ENCODE measurements around the gene CTNNA3.

Gene CTNNA3

GRCh38 chr10:66252986-66253385 lies 1443.0 kb downstream of the CTNNA3 start:
- no peaks in the 10 kb centered on the region for H3K36me3 ChIP-seq (ENCODE audit: control insufficient read depth in 1 of 2, insufficient read depth in 2 of 2, low read length in 2 of 2)
- H3K4me1 ChIP-seq (ENCODE audit: control insufficient read depth in 1 of 2, insufficient read depth in 2 of 2, low read length in 2 of 2), result no peaks in the 10 kb centered on the region
- H3K27ac ChIP-seq (ENCODE audit: low read depth, low read length), result no peak overlapping the region
- H3K9me3 ChIP-seq (ENCODE audit: control insufficient read depth in 1 of 2, low read length in 2 of 2), result no peaks in the 10 kb centered on the region
- no peaks in the 10 kb centered on the region for H3K27me3 ChIP-seq (ENCODE audit: control insufficient read depth in 1 of 2, insufficient read depth in 2 of 2, low read length in 2 of 2)
- H3K4me3 ChIP-seq (ENCODE audit: low read depth in 1 of 2, low read length in 2 of 2), result no peak overlapping the region
- no peak overlapping the region for H3K9ac ChIP-seq (ENCODE audit: low read depth in 1 of 2, low read length in 2 of 2)

- no peak overlapping the region for H3K9ac ChIP-seq (ENCODE audit: low read depth in 1 of 2, low read length in 2 of 2)
- H3K36me3 ChIP-seq (ENCODE audit: control insufficient read depth in 1 of 2, insufficient read depth in 2 of 2, low read length in 2 of 2), result no peaks in the 10 kb centered on the region
- H3K27ac ChIP-seq (ENCODE audit: low read depth, low read length), result no peak overlapping the region
- no peaks in the 10 kb centered on the region for H3K4me1 ChIP-seq (ENCODE audit: control insufficient read depth in 1 of 2, insufficient read depth in 2 of 2, low read length in 2 of 2)
- H3K9me3 ChIP-seq (ENCODE audit: control insufficient read depth in 1 of 2, low read length in 2 of 2), result no peaks in the 10 kb centered on the region
- H3K4me3 ChIP-seq (ENCODE audit: low read depth in 1 of 2, low read length in 2 of 2), result no peak overlapping the region
- no peaks in the 10 kb centered on the region for H3K27me3 ChIP-seq (ENCODE audit: control insufficient read depth in 1 of 2, insufficient read depth in 2 of 2, low read length in 2 of 2)
Observed at GRCh38 chr10:66246177-66246576, 1449.8 kb downstream of the CTNNA3 start.

GRCh38 chr10:66244953-66245352 lies 1451.0 kb downstream of the CTNNA3 start:
- Histone ChIP-seq H3K27me3 (ENCODE audit: control insufficient read depth in 1 of 2, insufficient read depth in 2 of 2, low read length in 2 of 2) (no peaks in the 10 kb centered on the region), H3K4me3 (ENCODE audit: low read depth in 1 of 2, low read length in 2 of 2) (no peak overlapping the region), H3K9ac (ENCODE audit: low read depth in 1 of 2, low read length in 2 of 2) (no peak overlapping the region), H3K4me1 (ENCODE audit: control insufficient read depth in 1 of 2, insufficient read depth in 2 of 2, low read length in 2 of 2) (no peaks in the 10 kb centered on the region), H3K36me3 (ENCODE audit: control insufficient read depth in 1 of 2, insufficient read depth in 2 of 2, low read length in 2 of 2) (no peaks in the 10 kb centered on the region), H3K9me3 (ENCODE audit: control insufficient read depth in 1 of 2, low read length in 2 of 2) (no peaks in the 10 kb centered on the region), H3K27ac (ENCODE audit: low read depth, low read length) (no peak overlapping the region)

- Histone ChIP-seq H3K27me3 (ENCODE audit: control insufficient read depth in 1 of 2, insufficient read depth in 2 of 2, low read length in 2 of 2) (no peaks in the 10 kb centered on the region), H3K4me1 (ENCODE audit: control insufficient read depth in 1 of 2, insufficient read depth in 2 of 2, low read length in 2 of 2) (no peaks in the 10 kb centered on the region), H3K9me3 (ENCODE audit: control insufficient read depth in 1 of 2, low read length in 2 of 2) (no peaks in the 10 kb centered on the region)
Observed at GRCh38 chr10:66242885-66243284, 1453.1 kb downstream of the CTNNA3 start.

GRCh38 chr10:66239062-66239461 lies 1456.9 kb downstream of the CTNNA3 start:
- no peaks in the 10 kb centered on the region for H3K27me3 ChIP-seq (ENCODE audit: control insufficient read depth in 1 of 2, insufficient read depth in 2 of 2, low read length in 2 of 2)
- no peaks in the 10 kb centered on the region for H3K9me3 ChIP-seq (ENCODE audit: control insufficient read depth in 1 of 2, low read length in 2 of 2)
- no peaks in the 10 kb centered on the region for H3K36me3 ChIP-seq (ENCODE audit: control insufficient read depth in 1 of 2, insufficient read depth in 2 of 2, low read length in 2 of 2)
- H3K27ac ChIP-seq (ENCODE audit: low read depth, low read length), result no peak overlapping the region
- H3K4me1 ChIP-seq (ENCODE audit: control insufficient read depth in 1 of 2, insufficient read depth in 2 of 2, low read length in 2 of 2), result no peaks in the 10 kb centered on the region
- H3K9ac ChIP-seq (ENCODE audit: low read depth in 1 of 2, low read length in 2 of 2), result no peak overlapping the region
- no peak overlapping the region for H3K4me3 ChIP-seq (ENCODE audit: low read depth in 1 of 2, low read length in 2 of 2)

More at GRCh38 chr10:66242885-66243284, 1453.1 kb downstream of the CTNNA3 start:
- H3K36me3 ChIP-seq (ENCODE audit: control insufficient read depth in 1 of 2, insufficient read depth in 2 of 2, low read length in 2 of 2), result no peaks in the 10 kb centered on the region
- H3K9ac ChIP-seq (ENCODE audit: low read depth in 1 of 2, low read length in 2 of 2), result no peak overlapping the region
- no peak overlapping the region for H3K27ac ChIP-seq (ENCODE audit: low read depth, low read length)
- H3K4me3 ChIP-seq (ENCODE audit: low read depth in 1 of 2, low read length in 2 of 2), result no peak overlapping the region

GRCh38 chr10:66238343-66238742 lies 1457.7 kb downstream of the CTNNA3 start:
- Histone ChIP-seq H3K36me3 (ENCODE audit: control insufficient read depth in 1 of 2, insufficient read depth in 2 of 2, low read length in 2 of 2) (no peaks in the 10 kb centered on the region), H3K27ac (ENCODE audit: low read depth, low read length) (no peak overlapping the region), H3K9ac (ENCODE audit: low read depth in 1 of 2, low read length in 2 of 2) (no peak overlapping the region), H3K4me1 (ENCODE audit: control insufficient read depth in 1 of 2, insufficient read depth in 2 of 2, low read length in 2 of 2) (no peaks in the 10 kb centered on the region), H3K27me3 (ENCODE audit: control insufficient read depth in 1 of 2, insufficient read depth in 2 of 2, low read length in 2 of 2) (no peaks in the 10 kb centered on the region), H3K9me3 (ENCODE audit: control insufficient read depth in 1 of 2, low read length in 2 of 2) (no peaks in the 10 kb centered on the region), H3K4me3 (ENCODE audit: low read depth in 1 of 2, low read length in 2 of 2) (no peak overlapping the region)

- H3K9ac ChIP-seq (ENCODE audit: low read depth in 1 of 2, low read length in 2 of 2), result no peak overlapping the region
- no peaks in the 10 kb centered on the region for H3K4me1 ChIP-seq (ENCODE audit: control insufficient read depth in 1 of 2, insufficient read depth in 2 of 2, low read length in 2 of 2)
- H3K4me3 ChIP-seq (ENCODE audit: low read depth in 1 of 2, low read length in 2 of 2), result no peak overlapping the region
- no peaks in the 10 kb centered on the region for H3K36me3 ChIP-seq (ENCODE audit: control insufficient read depth in 1 of 2, insufficient read depth in 2 of 2, low read length in 2 of 2)
- no peaks in the 10 kb centered on the region for H3K27me3 ChIP-seq (ENCODE audit: control insufficient read depth in 1 of 2, insufficient read depth in 2 of 2, low read length in 2 of 2)
- H3K27ac ChIP-seq (ENCODE audit: low read depth, low read length), result no peak overlapping the region
- H3K9me3 ChIP-seq (ENCODE audit: control insufficient read depth in 1 of 2, low read length in 2 of 2), result peaks cover 4 to 6% of the 10 kb centered on the region in 2 donors
Observed at GRCh38 chr10:66234872-66235271, 1461.1 kb downstream of the CTNNA3 start.

GRCh38 chr10:66228887-66229286 lies 1467.1 kb downstream of the CTNNA3 start:
- H3K4me1 ChIP-seq (ENCODE audit: control insufficient read depth in 1 of 2, insufficient read depth in 2 of 2, low read length in 2 of 2), result no peaks in the 10 kb centered on the region
- H3K27ac ChIP-seq (ENCODE audit: low read depth, low read length), result no peak overlapping the region
- H3K4me3 ChIP-seq (ENCODE audit: low read depth in 1 of 2, low read length in 2 of 2), result no peak overlapping the region
- no peak overlapping the region for H3K9ac ChIP-seq (ENCODE audit: low read depth in 1 of 2, low read length in 2 of 2)
- H3K36me3 ChIP-seq (ENCODE audit: control insufficient read depth in 1 of 2, insufficient read depth in 2 of 2, low read length in 2 of 2), result no peaks in the 10 kb centered on the region
- no peaks in the 10 kb centered on the region for H3K27me3 ChIP-seq (ENCODE audit: control insufficient read depth in 1 of 2, insufficient read depth in 2 of 2, low read length in 2 of 2)
- peaks cover 4 to 10% of the 10 kb centered on the region in 2 donors for H3K9me3 ChIP-seq (ENCODE audit: control insufficient read depth in 1 of 2, low read length in 2 of 2)

- Histone ChIP-seq H3K4me1 (ENCODE audit: control insufficient read depth in 1 of 2, insufficient read depth in 2 of 2, low read length in 2 of 2) (no peaks in the 10 kb centered on the region), H3K36me3 (ENCODE audit: control insufficient read depth in 1 of 2, insufficient read depth in 2 of 2, low read length in 2 of 2) (no peaks in the 10 kb centered on the region), H3K9ac (ENCODE audit: low read depth in 1 of 2, low read length in 2 of 2) (no peak overlapping the region), H3K27ac (ENCODE audit: low read depth, low read length) (no peak overlapping the region), H3K27me3 (ENCODE audit: control insufficient read depth in 1 of 2, insufficient read depth in 2 of 2, low read length in 2 of 2) (no peaks in the 10 kb centered on the region), H3K9me3 (ENCODE audit: control insufficient read depth in 1 of 2, low read length in 2 of 2) (peaks cover 0 to 4% of the 10 kb centered on the region in 2 donors), H3K4me3 (ENCODE audit: low read depth in 1 of 2, low read length in 2 of 2) (no peak overlapping the region)
Observed at GRCh38 chr10:66223656-66224055, 1472.3 kb downstream of the CTNNA3 start.

- H3K4me3 ChIP-seq (ENCODE audit: low read depth in 1 of 2, low read length in 2 of 2), result no peak overlapping the region
- no peak overlapping the region for H3K27ac ChIP-seq (ENCODE audit: low read depth, low read length)
- H3K36me3 ChIP-seq (ENCODE audit: control insufficient read depth in 1 of 2, insufficient read depth in 2 of 2, low read length in 2 of 2), result no peaks in the 10 kb centered on the region
- H3K27me3 ChIP-seq (ENCODE audit: control insufficient read depth in 1 of 2, insufficient read depth in 2 of 2, low read length in 2 of 2), result no peaks in the 10 kb centered on the region
- H3K9me3 ChIP-seq (ENCODE audit: control insufficient read depth in 1 of 2, low read length in 2 of 2), result peaks cover 0 to 4% of the 10 kb centered on the region in 2 donors
- no peaks in the 10 kb centered on the region for H3K4me1 ChIP-seq (ENCODE audit: control insufficient read depth in 1 of 2, insufficient read depth in 2 of 2, low read length in 2 of 2)
- H3K9ac ChIP-seq (ENCODE audit: low read depth in 1 of 2, low read length in 2 of 2), result no peak overlapping the region
Observed at GRCh38 chr10:66222462-66223046, 1473.4 kb downstream of the CTNNA3 start.

Measured in duodenal mucosa (tissue), 2 donors.